SW480 (cell line): ENCODE measurements around the gene DPH3.

Experiments used
- DNase-seq: peaks from one replicate; pipeline ENCODE4 v3.0.0-alpha.2; 2016; ENCODE audit warnings: low spot score

The DPH3 gene

DNA sequence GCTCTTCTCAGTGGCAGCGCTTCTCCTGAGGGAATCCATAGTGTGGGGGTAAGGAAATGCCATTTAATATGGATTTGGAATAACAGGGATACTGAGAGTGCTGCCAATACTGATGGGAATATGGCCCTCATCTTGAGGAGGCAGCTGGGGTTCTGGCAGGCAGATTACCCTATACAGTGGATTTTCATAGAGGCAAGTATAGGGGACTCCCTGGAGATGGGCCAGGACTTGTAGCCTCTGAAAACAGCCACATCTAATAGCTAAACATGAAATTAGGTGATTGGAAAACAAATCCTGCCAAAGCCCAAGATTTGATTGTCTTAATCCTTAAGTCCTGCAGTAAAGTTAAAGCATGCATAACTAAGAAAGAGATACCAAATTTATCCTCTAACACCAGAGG, 30.9 kb downstream of the DPH3 start:
- no peak for DNase-seq

DNA sequence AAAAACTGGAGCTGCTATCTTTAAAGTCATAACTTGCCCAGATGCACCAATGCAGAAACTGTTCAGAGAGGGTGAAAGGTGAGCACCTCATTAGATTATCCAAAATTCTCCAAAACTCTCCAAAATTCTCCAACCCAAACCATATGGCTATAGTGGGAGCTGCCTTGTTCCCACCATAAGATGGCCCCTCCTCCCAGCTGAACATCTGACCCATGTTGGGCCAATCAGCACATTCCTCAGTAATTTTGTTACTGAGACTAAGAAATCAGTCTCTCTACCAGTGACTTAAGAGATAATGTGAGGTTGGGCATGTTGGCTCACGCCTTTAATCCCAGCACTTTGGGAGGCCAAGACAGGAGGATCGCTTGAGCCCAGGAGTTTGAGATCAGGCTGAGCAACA, 32.8 kb downstream of the DPH3 start:
- DNase-seq: no peak

DNA sequence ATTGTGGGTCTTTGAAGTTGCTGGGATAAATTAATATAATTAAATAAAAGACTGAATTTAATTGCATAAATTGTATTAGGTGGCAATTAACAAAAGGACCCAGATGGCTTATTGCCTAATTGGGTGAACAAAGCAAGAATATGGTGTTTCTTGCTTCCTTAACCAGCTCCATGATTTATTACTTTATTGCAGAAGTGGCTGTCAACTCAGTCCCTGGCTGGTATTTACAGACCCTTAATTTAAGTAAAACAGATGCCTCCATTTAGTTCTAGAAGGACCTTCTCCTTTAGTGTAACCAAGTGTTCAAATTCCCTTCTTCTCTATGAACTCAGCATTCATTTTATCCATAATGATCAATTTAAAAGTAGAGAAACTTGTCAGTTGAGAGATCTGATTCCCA, 35.1 kb downstream of the DPH3 start:
- no peak for DNase-seq

DNA sequence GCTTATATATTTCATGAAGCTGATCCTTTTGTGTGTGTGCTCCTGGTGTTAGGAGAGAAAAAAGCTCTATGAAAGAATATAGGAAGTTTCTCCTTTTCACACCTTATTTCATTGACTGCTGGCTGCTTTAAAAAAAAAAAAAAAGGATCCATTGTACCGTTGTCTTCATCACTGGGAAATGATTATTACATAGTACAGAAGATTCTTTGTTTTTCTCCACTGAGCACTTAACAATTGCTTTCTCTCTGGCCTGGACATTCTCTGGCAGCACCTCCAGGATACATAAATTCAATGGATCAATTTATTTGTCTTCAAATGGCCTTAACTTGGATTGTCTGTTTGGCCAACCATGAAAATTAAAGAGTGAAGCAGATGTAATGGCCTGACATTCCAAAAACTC, 37.2 kb downstream of the DPH3 start:
- no peak for DNase-seq

DNA sequence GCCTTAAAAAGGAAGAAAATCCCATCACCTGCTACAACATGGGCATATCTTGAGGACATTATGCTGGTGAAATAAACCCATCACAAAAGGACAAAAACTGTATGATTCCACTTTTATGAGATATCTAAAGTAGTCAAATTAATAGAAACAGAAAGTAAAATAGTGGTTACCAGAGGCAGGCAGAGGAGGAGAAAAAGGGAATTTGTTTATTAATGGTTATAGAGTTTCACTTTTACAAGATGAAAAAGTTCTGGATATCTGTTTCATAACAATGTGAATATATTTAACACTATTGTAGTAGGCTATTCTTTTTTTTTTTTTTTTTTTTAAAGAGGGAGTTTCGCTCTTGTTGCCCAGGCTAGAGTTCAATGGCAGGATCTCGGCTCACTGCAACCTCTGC, 40.4 kb downstream of the DPH3 start:
- DNase-seq: no peak

DNA sequence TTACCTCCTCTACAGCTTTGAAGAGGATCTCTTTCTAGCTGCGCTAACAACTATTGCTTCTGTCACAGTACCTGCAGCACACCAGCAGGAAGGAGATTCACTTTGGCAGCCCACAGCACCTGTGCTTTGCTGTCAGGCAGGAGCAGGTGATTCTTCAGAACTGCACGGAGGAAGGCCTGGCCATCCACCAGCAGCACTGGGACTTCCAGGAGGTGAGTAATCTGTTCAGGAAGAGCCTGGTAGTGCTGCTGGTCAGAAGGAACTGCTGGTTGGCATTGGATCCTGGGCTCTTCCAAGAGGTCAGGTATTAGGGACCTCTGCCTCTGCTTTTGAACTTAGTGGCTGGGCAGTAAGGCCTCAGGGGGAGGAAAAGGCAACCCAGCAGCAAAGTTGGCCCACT, 42.2 kb downstream of the DPH3 start:
- DNase-seq: no peak

DNA sequence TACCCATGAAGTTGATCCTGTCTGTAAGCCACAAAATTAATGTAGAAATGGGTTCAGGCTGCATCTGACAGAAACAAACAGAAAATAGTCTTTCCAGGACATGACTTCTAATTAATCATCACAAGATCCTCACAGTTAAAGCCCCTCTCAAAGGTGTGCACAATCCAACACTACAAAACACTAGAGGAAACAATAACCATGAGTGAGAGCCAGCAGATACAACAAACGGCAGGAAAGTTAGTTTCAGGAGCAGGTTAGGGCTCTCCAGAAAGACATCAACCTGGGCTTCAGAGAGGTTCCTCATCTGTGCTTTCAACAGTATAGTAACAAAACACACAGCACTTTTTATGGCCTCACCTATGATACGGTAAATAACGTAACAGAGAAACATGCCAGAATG, 42.8 kb downstream of the DPH3 start:
- DNase-seq: no peak

DNA sequence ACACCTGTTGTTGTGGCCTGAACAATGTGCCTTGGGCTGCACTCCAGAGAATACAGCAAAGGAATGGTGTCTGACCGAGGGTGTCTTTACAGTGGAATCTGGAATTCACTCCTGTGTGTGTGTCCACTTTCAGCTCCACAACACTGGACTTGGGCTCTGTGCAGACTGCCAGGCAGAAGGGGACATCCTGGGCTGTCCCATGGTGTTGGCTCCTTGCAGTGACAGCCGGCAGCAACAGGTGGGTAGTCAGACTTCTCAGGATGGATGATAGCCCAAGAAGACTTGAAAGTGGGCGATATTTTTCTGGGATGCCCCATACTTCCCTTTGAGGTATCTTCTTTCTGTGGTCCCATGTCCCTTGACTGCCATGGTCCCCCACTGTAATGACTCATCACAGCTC, 45.0 kb downstream of the DPH3 start:
- DNase-seq: no peak

DNA sequence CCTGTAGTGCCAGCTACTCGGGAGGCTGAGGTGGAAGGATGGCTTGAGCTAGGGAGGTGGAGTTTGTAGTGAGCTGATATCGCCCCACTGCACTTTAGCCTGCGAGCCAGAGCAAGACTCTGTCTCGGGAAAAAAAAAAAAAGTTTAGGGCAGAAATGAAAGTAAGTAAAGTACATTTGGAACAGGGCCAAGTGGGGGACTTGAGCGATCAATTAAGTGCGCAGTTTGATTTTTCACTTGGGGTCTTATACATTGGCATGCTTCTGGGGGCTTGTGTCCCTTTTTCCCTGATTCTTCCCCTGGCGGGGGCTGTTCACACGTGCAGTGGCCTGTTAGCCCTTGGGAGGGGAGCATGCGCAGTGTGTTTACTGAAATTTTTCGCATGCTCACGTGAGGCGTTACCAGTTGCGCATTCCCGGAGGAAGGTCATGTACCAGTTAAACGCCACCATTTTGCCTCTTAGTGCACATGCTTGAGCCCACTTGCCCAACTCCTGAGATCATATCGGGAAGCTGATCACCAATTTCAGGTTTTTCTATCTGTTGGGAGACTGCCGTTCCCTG, 48.3 kb downstream of the DPH3 start:
- no peak for DNase-seq

DNA sequence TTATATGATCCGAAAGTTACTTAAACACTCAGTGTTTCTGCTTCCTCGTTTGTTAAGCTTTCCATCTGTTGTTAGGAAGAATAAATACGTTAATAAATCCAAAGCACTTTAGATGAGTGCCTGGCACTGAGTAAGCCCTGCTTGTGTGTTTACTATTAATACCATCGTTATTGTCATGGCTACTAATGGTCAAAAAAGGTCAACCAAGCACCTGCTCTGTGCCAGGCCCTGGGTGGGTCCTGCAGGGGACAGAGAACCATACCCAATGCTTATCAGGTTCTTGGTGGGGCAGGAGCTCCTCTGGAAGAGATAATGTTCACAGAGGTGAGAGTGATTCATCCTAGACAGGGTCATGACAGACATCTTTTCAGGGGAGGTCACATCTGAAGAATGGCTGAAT, 50.4 kb downstream of the DPH3 start:
- DNase-seq: no peak

DNA sequence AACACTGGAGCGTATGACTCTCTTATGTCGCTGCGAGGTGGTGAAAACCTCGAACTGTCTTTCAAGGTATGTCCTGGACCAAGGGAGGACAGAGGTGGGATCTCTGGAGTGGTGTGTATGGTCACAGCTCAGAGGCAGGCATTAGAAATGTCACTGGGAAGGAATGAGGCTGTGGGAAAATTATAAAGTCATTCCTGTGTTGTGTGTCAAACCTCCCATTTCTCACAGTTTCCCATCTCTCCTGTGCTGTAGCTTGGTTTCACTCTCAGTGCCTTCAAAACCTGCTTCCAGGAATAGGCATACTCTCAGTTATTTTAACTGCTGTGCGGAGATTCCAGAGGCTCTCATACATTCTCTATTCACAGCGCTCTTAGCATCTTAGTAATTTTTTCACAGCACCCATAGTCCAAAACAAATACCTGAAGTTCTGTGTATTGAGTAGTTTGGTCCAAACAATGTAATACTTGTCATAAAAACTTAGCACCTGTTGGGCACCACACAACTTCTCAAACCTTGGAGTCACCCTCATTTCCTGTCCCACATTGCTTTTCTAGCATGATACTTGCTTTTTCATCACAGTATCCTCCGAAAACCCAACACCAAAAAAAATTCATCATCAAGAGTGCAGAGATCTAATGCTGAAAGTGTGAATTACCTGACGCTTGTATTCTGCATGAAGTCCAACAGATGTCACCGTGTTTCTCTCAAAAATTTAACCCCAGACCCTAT, 53.4 kb downstream of the DPH3 start:
- no peak for DNase-seq
